22Rv1 (cell line): Measurements from ENCODE around the gene PTPRE.

ENCODE experiments used
- ZFX ChIP-seq: fragments of 450-650 bp; IDR thresholded peaks from 2 replicates; pipeline ENCODE4 v1.6.1; 2017; ENCODE audit warnings: antibody characterized with exemption, borderline replicate concordance
- TF ChIP-seq, protein P1 (sequence below): fragments of 450-650 bp; IDR thresholded peaks from 2 replicates; pipeline ENCODE4 v1.5.1; 2017; ENCODE audit warnings: mild to moderate bottlenecking

DNA sequence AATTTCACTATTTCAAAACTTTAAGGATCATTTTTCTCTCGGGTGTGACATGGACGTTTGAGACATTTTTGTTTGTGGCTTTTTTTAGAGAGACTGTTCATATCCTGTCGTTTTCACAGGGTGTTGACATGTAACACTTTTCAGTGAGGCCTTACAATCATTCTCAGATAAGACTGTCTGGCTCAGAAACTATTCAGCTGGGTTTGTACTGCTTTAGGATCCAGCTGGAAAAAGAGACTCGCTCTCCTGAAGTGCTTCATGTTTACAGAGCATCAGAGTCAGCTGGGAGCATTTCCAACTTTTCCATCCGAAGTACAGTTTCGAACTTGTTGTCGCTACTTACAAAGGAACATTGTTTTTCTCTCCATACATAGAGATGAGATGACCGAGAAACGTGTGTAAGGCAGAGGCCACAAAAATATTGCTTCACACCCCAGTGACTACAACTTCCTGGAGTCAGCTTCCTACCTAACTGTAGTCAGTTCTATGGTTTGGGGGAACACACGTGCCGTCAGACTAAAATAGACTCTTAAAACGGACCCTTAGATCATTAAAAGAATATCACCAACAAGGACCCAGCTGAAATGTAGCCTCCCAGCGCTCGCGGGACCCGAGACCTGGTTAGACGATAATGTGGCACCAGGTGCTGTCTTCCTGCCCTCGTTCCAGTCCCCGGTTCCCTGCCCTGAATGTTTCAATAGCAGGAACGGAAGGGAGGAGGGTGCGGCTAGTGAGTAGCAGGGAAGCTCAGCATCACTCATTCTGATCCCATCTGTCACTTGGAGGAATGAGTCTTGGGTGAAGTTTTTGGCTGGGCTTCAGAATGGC, 141.3 kb downstream of the PTPRE start:
- TF ChIP-seq, protein P1, sequence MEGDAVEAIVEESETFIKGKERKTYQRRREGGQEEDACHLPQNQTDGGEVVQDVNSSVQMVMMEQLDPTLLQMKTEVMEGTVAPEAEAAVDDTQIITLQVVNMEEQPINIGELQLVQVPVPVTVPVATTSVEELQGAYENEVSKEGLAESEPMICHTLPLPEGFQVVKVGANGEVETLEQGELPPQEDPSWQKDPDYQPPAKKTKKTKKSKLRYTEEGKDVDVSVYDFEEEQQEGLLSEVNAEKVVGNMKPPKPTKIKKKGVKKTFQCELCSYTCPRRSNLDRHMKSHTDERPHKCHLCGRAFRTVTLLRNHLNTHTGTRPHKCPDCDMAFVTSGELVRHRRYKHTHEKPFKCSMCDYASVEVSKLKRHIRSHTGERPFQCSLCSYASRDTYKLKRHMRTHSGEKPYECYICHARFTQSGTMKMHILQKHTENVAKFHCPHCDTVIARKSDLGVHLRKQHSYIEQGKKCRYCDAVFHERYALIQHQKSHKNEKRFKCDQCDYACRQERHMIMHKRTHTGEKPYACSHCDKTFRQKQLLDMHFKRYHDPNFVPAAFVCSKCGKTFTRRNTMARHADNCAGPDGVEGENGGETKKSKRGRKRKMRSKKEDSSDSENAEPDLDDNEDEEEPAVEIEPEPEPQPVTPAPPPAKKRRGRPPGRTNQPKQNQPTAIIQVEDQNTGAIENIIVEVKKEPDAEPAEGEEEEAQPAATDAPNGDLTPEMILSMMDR = no peak
- no peak for TF ChIP-seq ZFX
